CD4-positive, alpha-beta T cell (primary cell): ENCODE measurements around the gene ITGAE. TPM values are rescaled to one million over a fixed set of nuclear protein-coding genes. Genes with fewer than 3 reads are reported as not detected.

Experiments used
- ATAC-seq: fragments of 200-7000 bp; cut with Tn5 transposase; one replicate; pipeline ENCODE4 v1.10.0; 2022; ENCODE audit warnings: mild to moderate bottlenecking; ENCODE audit not compliant: poor library complexity
- CTCF ChIA-PET: fragments of 350-600 bp; sonication (Branson Sonifier 250); formaldehyde crosslinking; loops from one replicate; lab custom pipeline; 2021; ENCODE audit warnings: antibody characterized with exemption, inconsistent platforms; lab: Charles Lee
- POLR2A ChIA-PET: fragments of 350-600 bp; sonication (Branson Sonifier 250); formaldehyde crosslinking; loops from one replicate; lab custom pipeline; 2021; ENCODE audit warnings: antibody characterized with exemption, inconsistent platforms; lab: Charles Lee
- DNase-seq, 14 experiments: peaks; one replicate each; pipeline ENCODE4 v3.0.0-alpha.2; 2013 to 2020; ENCODE audit warnings: mixed read lengths in 2 of 14
- H3K27ac ChIP-seq, 2 donors: one replicate each; pipeline versions ENCODE4 v1.5.1 to v1.7.0; 2013; ENCODE audit warnings: low read length in 2 of 2, low read depth in 1 of 2, mild to moderate bottlenecking in 1 of 2
- H3K27me3 ChIP-seq, 2 experiments: 1 replicate in 1 of 2; 2 replicates in 1 of 2; pipeline versions ENCODE4 v1.6.1 to v1.7.0; 2013; ENCODE audit warnings: low read length in 2 of 2, control low read depth in 1 of 2, mild to moderate bottlenecking in 1 of 2, moderate library complexity in 1 of 2; ENCODE audit not compliant: insufficient read depth in 2 of 2, control insufficient read depth in 1 of 2
- H3K36me3 ChIP-seq: one replicate; pipeline ENCODE4 v1.6.1; 2013; ENCODE audit warnings: low read length, control low read depth; ENCODE audit not compliant: insufficient read depth
- H3K4me1 ChIP-seq: one replicate; pipeline ENCODE4 v1.6.1; 2013; ENCODE audit warnings: low read length, control low read depth; ENCODE audit not compliant: insufficient read depth
- H3K4me3 ChIP-seq: one replicate; pipeline ENCODE4 v1.5.1; 2013; ENCODE audit warnings: mild to moderate bottlenecking, low read length, moderate library complexity
- H3K9me3 ChIP-seq, 2 experiments: 1 replicate in 1 of 2; 2 replicates in 1 of 2; pipeline versions ENCODE4 v1.6.1 to v1.7.0; 2013; ENCODE audit warnings: low read length in 2 of 2, mild to moderate bottlenecking in 2 of 2, control low read depth in 1 of 2, moderate library complexity in 1 of 2; ENCODE audit not compliant: control insufficient read depth in 1 of 2, insufficient read depth in 1 of 2
- H3K27ac Mint-ChIP-seq: one replicate; pipeline ENCODE4 v1.8.0; 2020; ENCODE audit warnings: mixed read lengths
- H3K27me3 Mint-ChIP-seq: one replicate; pipeline ENCODE4 v1.8.0; 2021; ENCODE audit warnings: mixed read lengths
- H3K36me3 Mint-ChIP-seq: one replicate; pipeline ENCODE4 v1.8.0; 2021; ENCODE audit warnings: low read depth, mixed read lengths
- H3K4me1 Mint-ChIP-seq: one replicate; pipeline ENCODE4 v1.8.0; 2021; ENCODE audit warnings: low read depth, mixed read lengths
- H3K4me3 Mint-ChIP-seq: one replicate; pipeline ENCODE4 v1.8.0; 2020; ENCODE audit warnings: mild to moderate bottlenecking, mixed read lengths
- H3K9me3 Mint-ChIP-seq: one replicate; pipeline ENCODE4 v1.8.0; 2020; ENCODE audit warnings: mixed read lengths
- CTCF ChIP-seq: fragments of 200-600 bp; IDR thresholded peaks from one replicate; pipeline ENCODE4 v1.8.0; 2022; ENCODE audit warnings: antibody characterized with exemption, mild to moderate bottlenecking
- intact Hi-C, 2 experiments: fragments of 100-400 bp; cut with DNase I in 1 of 2; cut with micrococcal nuclease in 1 of 2; formaldehyde crosslinking; loops; one replicate each; pipeline versions ENCODE4 v1.15.1 to v1.9.0; 2023 to 2025; cut with DNase I, micrococcal nuclease
- total RNA-seq, 174 experiments: library from RNA in 2 of 174; stranded (reverse) in 2 of 174; gene quantifications; one replicate each; pipeline ENCODE4 v1.2.3 and lab custom pipeline; 2021 to 2026

ITGAE gene
- total RNA-seq, 2 experiments from 2014 or later = 15.8 to 18.3 TPM

- POLR2A ChIA-PET = interaction anchor here (0.7 kb wide), 1 partner anchor 1488 kb away, joined by 3 read pairs; no protein-coding TSS in a partner anchor
- H3K4me1 ChIP-seq = peaks cover 31% of the 10 kb centered on the region
- ATAC-seq = no peak
These were observed 108.6 kb downstream of the ITGAE start for GRCh38 chr17:3692346-3692745.

GRCh38 chr17:3691617-3692067, 109.3 kb downstream of the ITGAE start:
- Mint-ChIP-seq H3K4me3 (no peak overlapping the region), H3K27me3 (no peaks in the 10 kb centered on the region), H3K4me1 (peaks cover 26% of the 10 kb centered on the region), H3K27ac (no peak overlapping the region), H3K36me3 (peaks cover 16% of the 10 kb centered on the region), H3K9me3 (no peaks in the 10 kb centered on the region)
- no peak for ATAC-seq
- ChIA-PET POLR2A (no interaction called here), CTCF (no interaction called here)
- intact Hi-C loops = no loop called here
- Histone ChIP-seq H3K27me3 (no peaks in the 10 kb centered on the region), H3K4me3 (no peak overlapping the region), H3K36me3 (peaks cover 12% of the 10 kb centered on the region), H3K9me3 (no peaks in the 10 kb centered on the region), H3K27ac (no peak overlapping the region), H3K4me1 (peaks cover 28% of the 10 kb centered on the region)
- no peak for TF ChIP-seq CTCF
- DNase-seq = no peak

More at GRCh38 chr17:3692346-3692745, 108.6 kb downstream of the ITGAE start:
- CTCF ChIA-PET = no interaction called here
- Mint-ChIP-seq H3K9me3 (no peaks in the 10 kb centered on the region), H3K36me3 (peaks cover 16% of the 10 kb centered on the region), H3K4me1 (peaks cover 26% of the 10 kb centered on the region), H3K27ac (no peak overlapping the region), H3K27me3 (no peaks in the 10 kb centered on the region), H3K4me3 (peak overlapping the region; percentile 15)
- no peak for TF ChIP-seq CTCF
- Histone ChIP-seq H3K27ac (no peak overlapping the region), H3K9me3 (no peaks in the 10 kb centered on the region), H3K4me3 (no peak overlapping the region), H3K27me3 (no peaks in the 10 kb centered on the region), H3K36me3 (peaks cover 12% of the 10 kb centered on the region)
- no peak for DNase-seq
- intact Hi-C loops = no loop called here

GRCh38 chr17:3690094-3690715, 110.8 kb downstream of the ITGAE start:
- ATAC-seq (no peak), DNase-seq (no peak)
- intact Hi-C loops = no loop called here
- Histone ChIP-seq H3K27ac (no peak overlapping the region), H3K9me3 (no peaks in the 10 kb centered on the region), H3K27me3 (no peaks in the 10 kb centered on the region), H3K4me3 (no peak overlapping the region), H3K4me1 (peaks cover 20% of the 10 kb centered on the region), H3K36me3 (peaks cover 13% of the 10 kb centered on the region)
- Mint-ChIP-seq H3K4me1 (peaks cover 18% of the 10 kb centered on the region), H3K27me3 (no peaks in the 10 kb centered on the region), H3K27ac (no peak overlapping the region), H3K9me3 (no peaks in the 10 kb centered on the region), H3K4me3 (no peak overlapping the region), H3K36me3 (peaks cover 16% of the 10 kb centered on the region)
- TF ChIP-seq CTCF = no peak
- POLR2A ChIA-PET = no interaction called here
- CTCF ChIA-PET = no interaction called here
